COLO668 (cell line): ENCODE data around the gene ZNF792.
"Not testable (repeated sequence)": the region's sequence is repeated elsewhere in the genome, so short reads cannot be mapped to it uniquely, and the experiment has no call there.

Source experiments
- DNase-seq: peaks from one replicate; lab custom pipeline; 2025; ENCODE audit not compliant: unreplicated experiment; lab: John Stamatoyannopoulos, UW

ZNF792 gene

DNA sequence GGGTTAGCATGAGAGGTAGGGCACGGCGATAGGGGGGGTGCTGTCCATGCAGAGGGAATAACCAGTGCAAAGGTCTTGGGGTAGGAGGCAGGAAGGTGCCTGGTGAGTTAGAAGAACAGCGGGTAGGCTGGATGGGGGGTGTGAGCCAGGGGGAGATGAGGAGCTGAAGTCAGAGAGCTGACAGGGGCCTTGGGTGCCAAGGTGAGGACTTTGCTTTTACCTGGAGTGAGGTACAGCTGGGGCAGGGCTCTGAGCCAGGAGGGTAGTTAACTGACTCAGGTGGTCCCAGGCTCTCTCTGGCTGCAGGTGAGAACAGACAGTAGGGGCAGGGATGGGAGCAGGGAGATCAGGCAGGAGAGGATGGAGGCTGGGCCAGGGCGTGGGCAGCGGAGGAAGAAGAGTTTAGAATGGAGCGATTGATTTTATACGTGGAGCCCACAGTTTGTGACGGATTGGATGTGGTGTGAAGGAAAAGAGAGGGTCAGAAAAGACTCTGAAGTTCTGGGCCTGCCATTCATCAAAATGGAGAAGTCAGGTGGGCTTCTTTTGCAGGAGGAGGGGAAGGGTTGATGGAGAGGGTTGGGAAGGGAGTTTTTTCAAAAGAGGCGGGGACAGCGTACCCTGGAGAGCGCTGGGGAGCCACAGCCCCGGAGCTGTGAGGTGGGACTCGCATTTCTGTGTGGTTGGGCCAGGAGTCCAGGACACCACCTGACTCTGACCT is 34.9 kb upstream of the ZNF792 start:
- DNase-seq, result no peak

DNA sequence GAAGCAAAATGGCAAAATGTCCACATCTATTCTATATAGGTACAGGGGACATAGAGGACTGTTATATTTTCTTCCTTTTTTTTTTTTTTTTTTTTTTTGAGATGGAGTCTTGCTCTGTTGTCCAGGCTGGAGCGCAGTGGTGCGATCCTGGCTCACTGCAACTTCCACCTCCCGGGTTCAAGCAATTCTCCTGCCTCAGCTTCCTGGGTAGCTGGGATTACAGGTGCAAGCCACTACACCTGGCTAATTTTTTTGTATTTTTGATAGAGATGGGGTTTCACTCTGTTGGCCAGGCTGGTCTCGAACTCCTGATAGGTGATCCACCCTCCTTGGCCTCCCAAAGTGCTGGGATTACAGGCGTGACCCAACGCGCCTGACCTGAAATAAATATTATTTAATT is 34.2 kb upstream of the ZNF792 start:
- DNase-seq, result not testable (repeated sequence)

DNA sequence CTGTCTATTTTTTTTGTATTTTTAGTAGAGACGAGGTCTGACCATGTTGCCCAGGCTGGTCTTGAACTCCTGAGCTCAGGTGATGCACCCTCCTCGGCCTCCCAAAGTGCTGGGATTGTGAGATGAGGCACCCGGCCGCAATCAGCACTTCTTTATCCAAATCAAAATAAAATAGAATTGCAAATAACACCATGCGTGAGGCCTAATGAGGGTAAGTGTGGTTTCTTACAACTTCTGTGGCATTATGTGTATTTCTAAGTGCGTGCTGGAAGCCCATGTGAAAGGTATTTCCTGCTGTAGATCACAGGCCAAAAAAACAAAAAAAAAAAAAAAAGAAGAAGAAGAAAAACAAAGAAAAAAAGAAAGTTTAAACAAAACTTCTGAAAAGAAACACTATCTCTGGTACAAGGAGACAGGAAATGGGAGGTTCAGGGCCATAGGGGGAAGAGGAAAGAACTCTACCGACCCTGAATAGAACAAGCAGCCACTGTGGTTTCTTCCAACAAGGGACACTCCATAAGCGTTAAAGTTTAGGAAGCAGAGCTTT is 33.1 kb upstream of the ZNF792 start:
- DNase-seq, result no peak

DNA sequence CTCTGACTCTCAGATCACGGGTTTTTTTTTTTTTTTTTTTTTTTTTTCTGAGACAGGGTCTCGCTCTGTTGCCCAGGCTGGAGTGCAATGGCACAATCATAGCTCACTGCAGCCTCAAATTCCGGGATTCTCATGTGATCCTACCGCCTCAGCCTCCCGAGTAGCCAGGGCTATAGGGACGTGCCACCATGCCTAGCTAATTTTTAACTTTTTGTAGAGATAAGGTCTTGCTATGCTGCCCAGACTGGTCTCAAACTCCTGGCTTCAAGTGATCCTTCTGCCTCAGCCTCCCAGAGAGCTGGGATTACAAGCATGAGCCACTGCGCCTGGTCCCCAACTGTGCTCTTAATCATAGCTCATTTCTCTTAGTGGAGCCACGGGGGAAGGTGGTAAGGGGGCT is 31.5 kb upstream of the ZNF792 start:
- no peak for DNase-seq

DNA sequence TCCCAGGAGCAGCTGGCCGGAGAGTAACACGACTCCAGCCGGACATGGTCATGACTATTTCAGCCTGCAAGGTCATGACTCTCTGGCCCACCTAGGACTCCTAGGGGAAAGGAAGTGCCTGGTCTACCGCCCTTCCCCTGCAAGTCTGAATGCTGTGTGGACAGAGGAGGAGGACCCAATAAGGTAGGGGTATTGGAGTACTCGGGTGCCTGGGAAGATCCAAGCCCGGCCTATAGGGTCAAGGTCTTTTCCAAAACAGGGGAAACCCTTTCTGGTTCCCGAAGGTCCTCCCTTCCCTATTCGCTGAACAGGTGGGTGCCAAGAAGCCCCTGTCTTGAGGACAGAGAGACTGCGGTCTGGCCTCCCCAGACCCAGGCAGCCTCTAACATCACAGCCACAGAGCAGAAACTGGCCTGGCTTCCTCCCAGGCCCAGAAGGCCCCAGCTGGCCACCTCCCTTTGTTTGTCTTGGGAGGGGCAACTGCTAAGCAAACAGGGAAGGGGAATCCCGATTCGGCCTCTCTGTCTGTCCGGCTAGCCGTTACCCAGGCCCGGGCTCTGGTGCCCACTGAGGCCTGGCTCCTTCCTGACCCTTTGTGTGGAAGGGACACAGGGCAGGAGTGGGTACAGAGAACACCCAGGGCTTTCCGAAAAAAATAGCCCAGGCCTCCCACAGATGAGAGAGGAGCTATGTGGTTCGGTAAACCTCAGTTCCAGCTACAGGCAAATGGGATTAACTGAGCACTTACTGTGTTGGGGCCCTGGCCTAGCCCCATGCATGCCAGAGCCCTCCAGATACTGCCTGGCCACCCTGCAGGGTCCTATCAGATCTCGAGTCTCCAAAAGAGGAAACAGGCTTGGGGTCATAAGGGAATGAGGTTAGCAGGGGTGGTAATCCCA is 30.9 kb upstream of the ZNF792 start:
- DNase-seq, result peak; percentile 79

DNA sequence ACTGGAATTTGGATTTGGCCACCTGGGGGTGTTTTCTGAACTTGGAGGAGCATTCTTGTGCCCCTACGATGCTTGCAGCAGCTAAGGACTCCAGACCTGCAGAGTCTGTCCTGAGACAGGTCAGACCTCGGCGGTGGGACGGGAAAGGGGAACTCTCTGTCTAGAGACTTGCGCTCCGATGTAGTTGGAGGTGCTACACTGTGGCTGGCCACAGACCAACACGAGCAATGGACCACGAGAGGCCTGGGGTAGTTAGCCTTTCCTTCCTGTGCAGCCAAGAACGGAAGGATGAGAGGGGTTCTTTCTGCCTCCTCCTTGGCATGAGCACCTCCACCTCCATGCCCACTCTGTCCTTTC is 30.2 kb upstream of the ZNF792 start:
- no peak for DNase-seq

DNA sequence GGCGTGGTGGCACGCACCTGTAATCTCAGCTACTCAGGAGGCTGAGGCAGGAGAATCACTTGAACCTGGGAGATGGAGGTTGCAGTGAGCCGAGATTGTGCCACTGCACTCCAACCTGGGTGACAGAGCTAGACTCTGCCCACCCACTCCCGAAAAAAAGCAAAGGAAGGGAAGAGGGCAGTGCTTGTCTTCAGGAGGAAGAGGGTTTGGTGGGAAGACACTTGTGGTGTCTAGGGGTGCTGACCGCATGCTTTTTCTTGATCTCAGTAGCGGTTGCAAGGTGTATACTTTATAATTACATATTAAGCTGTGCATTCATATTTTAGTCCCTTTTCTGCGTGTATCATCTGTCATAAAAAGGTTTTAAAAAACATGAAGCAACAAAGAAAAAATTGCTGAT is 28.6 kb upstream of the ZNF792 start:
- not testable (repeated sequence) for DNase-seq

DNA sequence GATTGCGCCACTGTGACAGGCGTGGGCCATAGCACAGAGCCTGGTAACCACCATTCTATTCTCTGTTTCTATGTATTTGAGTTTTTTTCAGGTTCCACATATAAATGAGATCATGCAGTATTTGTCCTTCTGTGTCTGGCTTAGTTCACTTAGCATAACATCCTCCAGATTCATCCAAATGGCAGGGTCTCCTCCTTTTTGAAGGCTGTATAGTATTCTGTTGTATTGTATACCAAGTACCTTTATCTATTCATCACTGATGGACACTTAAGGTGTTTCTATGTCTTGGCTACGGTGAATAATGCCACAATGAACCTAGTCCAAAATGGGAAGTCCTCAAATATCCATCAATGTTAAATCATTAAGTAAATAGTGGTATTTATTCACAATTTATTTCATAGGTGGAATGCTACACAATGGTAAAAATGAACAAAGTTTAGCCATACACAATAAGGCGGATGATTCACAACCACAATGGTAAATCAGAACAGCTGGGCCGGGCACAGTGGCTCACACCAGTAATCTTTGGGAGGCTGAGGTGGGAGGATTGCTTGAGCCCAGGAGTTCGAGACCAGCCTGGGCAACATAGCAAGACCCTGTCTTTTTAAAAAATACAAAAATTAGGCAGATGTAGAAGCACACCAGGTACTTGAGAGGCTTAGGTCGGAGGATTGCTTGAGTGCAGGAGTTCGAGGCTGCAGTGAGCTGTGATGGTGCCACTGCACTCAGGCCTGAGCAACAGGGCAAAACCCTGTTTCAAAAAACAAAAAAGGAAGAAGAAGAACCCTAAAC is 27.7 kb upstream of the ZNF792 start:
- DNase-seq, result no peak

DNA sequence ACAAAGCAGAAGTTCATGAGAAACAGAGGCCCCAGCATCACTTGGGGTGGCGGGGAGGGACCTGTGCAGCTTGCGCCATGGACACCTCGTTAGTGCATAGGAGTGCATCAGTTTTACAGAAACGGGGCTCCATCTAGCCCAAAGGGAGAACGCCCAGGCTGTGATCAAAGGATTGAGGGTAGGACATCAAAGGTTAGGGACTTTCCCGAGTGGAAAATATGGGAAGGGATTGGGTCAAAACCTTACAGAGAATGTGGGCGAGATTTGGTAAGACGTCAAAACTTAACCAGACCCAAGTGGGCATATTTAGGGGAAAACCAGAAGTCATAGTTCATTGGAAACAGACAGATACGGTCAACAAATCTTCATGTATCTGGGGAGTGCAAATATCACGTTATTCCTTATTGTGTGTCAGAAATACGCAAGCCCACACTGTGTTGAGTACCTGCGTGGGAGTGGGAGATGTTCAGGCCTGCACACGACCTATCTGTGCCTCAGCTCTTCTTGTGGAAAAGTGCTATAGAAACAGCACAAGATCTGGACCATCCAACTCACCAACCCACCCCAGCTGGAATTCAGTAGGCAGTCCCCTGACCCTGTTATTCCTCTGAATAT is 26.7 kb upstream of the ZNF792 start:
- no peak for DNase-seq

DNA sequence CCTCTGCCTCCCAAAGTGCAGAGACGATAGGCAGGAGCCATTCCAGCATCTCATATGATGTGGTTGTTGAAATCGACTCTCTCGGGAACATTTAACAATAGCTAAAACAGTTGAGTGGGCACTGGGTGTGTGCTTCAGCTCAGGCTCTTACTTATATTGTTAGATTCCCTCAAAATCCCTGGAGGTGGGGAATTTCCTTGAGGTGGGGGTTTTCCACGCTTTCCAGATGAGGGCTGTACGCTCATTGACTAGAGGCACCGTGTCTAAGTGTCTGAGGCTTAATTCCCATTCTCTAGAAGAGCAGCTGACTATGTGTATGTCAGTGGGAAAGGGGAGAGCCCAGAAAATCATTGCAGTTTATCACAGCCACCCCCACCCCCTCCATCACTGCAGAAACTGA is 25.3 kb upstream of the ZNF792 start:
- DNase-seq, result no peak

DNA sequence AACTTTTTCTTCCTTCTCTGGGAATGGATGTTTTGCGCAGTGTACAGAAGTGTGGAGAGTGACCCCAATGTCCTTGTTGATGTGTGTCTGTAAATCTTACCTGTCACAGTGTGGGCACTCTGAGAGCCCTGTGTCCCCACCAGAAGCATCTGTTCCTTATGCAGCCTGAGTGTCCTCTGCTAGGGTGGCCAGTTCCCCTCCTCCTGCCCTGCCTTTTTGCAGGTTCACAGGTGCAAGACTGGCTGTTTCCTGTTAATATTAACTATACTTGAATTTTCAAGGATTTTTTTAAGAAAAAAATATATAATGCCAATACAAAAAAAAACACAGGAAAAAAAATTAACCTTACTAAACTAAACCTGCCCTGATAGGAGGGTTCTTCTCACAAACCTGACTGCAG is 24.1 kb upstream of the ZNF792 start:
- DNase-seq, result no peak

DNA sequence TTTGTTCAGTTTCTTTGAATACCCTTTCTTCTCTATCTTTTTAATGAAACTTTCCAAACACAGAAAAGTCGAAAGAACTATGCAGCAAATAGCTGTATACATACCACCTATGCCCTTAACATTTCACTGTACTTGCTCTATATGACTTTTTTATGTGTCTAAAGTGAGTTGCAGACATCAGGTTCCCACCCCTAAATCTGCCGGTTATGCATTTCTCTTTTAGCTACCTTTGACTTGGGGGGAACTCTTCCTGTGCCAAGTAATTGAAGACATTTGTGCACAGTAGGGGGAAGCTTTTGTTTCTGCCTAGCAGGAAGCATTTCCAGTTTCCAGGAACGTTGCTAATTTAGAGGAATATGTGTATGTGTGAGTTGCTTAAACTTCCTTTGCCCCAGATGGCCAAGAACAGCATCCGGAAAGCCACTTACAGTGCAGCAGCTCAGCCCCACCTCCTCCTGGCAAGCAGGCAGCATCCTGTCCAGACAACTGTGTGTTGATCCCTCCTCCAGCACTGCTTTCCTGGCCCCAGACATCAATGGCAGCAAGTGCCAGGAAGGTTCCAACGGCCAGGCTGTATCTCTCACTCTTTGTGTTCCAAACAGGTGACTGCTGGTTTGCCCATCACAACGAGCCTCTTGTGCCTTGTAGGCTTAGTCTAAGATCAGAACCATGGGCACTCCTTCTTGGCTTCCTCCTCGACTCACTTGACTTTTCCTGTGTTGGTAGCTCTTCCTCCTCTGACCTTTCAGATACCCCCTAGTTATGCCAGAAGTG is 21.4 kb upstream of the ZNF792 start:
- DNase-seq, result no peak

DNA sequence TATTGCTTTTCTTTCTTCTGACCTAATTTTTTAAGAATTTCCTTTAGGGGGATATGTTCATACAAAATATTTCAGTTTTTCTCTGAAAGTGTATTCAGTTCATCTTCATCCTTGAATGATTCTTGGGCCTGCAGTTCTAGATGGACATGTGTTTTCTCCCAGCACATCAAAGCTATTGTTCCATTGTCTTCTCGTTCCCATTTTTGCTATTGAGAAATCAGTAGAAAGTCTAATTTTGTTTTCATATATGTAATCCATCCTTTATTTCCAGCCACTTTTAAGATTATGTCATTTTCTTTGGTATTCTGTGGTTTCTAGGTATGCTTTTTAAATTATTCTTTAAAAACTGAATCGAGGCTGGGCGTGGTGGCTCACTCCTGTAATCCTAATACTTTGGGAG is 20.3 kb upstream of the ZNF792 start:
- DNase-seq, result no peak

DNA sequence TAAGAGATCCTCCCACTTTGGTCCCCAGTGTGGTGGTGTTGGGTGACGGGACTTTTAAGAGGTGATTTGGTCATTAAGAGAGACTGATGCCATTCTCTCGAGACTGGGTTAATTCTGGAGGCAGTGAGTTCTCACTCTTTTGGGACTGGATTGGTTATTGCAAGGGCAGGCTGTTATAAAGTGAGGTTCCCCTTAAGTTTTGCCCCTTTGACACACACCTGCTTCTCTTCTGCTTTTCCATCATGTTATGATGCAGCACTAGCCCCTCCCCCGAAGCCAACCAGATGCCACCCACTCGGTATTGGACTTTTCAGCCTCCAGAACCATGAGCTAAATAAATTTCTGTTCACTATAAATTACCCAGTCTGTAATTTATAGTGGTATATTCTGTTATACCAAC is 19.8 kb upstream of the ZNF792 start:
- no peak for DNase-seq

DNA sequence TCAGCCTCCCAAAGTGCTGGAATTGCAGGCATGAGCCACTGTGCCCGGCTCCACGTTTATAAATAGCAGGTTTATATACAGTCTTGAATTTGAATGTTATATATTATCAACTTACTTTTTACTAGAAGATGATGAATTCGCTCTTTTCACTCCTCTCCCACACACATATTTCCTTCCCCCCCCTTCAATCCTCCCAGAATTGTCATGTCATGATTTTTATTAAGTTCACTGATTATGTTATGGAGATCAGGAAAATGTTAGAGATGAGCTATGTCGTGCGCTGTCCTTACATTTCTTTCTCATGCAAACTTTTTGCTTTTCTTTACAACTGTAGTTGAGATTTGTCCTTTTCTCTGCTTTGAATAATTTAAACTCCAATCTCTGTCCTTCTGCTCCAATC is 18.2 kb upstream of the ZNF792 start:
- DNase-seq, result no peak

DNA sequence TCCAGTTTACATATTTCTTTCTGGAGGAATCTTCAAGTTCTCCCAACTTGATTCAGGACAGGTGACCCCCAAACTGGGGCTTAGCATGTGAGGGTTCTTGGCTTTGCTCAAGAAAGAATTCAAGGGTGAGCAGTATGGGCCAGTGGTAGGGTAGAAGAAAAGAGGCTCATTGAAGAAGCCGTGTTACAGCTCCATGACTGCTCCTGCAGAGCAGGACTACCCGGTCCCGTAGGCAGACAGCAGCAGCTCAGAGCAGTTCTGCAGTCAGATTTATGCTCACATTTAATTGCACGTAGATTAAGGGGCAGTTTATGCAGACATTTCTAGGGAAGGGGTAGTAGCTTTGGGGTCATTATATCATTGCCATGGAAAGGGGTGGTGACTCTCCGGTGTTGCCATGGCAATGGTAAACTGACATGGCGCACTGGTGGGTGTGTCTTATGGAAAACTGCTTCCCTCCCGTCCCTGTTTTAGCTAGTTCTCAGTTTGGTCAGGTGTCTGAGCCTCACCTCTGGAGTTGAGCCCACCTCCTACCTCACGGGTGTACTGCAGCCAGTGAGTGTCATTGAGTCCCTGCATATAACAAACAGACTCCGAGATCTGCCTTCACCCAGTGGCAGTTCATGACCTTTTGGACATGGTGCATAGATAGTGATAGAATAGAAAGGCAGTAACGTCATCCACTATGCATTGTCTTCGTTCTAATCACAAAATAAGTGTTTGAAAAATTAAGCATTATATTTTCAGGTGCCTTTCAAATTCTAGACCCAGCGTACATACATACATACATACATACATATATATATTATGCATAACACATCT is 16.0 kb upstream of the ZNF792 start:
- DNase-seq, result no peak

DNA sequence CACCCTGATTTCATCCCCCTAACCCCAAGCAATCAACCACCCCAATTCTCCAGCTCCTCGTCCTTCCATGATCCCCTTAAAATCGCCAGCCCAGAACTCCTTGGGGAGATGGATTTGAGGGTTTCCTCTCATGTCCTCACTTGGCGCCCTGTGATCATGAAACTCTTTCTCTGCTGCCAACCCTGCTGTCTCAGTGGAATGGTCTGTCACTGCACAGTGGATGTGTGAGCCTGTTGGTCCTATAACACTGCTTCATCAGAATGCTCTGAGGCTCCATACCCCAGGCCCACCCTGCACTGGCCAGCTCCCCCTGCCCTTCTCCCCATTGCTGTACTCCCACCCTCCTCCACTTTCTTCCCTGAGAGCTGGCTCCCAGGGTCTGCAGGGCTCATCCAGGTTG is 12.6 kb upstream of the ZNF792 start:
- no peak for DNase-seq

DNA sequence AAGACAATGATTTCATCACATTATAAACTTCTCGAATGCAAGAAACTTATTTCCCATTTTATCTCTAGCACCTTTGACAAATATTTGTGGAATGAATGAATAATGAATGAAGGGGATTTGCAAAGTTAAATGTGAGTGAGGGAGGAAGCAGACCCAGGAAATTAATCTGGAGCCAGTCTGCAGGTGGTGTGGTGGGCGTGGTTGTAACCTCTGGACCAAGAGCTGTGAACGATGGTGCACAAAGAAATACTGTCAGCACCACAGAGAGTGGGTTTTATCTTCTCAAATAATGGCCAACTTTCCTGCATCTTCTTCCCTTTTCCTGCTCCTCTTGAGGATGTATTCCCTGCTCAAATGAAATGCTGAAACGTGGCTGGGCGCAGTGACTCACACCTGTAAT is 11.0 kb upstream of the ZNF792 start:
- peak; percentile 17 for DNase-seq

DNA sequence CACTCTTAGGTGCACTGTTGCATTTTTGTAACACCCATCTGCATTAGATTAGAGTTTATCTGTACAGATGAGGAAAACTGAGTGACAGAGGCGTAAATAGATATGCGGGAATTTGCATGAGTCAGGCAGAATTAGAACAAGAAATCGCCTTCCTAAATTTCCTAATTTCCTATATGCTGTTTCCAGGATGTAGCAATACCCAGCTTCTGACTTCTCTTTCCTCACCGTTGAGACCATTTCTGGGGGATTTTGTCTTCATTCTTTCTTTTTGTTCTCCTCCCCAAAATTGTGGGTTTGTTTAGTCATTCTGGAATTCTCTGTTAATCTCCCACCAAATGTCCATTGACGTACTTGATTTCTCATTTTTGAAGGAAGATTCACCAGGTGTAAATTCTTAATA is 10.6 kb upstream of the ZNF792 start:
- DNase-seq, result no peak
